Ureter (tissue), 1 donor: ENCODE measurements around the gene HOXD1. TPM values are rescaled to one million over a fixed set of nuclear protein-coding genes. Genes with fewer than 3 reads are reported as not detected.

Source experiments
- DNase-seq: peaks from one replicate; pipeline ENCODE4 v3.0.0-alpha.2; 2020; ENCODE audit warnings: low spot score
- total RNA-seq: library from RNA; stranded (reverse); gene quantifications from one replicate; pipeline ENCODE4 v1.2.4, GENCODE V29; 2023
- donor health status: DM: yes; HTN: yes; CAD: no.

The HOXD1 gene
- total RNA-seq, 1 donor from 2014 or later: 11.1 TPM

DNA sequence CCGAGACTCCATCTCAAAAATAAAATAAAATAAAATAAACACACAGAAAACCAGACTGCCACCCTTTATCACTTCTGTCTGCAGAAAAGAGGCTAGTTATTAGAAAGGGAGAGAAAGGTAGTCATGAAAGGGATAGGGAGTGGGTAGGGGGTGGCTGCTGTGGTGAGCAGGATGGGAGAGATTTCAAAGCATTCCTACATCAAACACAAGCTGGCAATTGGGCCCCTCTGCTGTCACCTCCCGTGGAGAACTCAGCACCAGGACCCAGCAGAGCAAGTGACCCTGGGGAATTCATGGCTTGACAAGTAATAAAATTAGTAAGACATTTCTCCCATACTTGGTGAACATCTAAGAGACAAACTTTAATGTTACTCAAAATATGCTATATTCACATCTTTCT is 3.7 kb upstream of the HOXD1 start:
- DNase-seq: no peak

DNA sequence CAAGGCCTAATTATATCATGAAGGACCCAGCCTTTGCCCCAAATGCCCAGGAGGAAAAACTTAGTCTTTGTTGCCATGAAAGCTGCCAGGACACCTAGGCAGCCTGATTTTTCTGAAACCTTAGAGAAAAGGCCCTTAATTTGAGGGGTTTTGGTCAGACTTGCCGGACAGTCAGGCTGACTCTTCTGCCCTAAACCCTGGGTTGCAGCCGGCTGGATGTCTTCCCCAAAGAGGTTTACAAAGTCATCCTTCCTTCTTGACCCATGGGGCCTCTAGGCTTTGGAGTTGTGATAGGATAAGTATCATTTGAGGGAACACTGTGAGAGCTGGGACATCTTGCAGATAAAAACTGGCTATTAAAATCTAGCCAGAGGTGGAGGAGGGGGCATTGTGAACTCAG is 2.4 kb upstream of the HOXD1 start:
- DNase-seq: no peak

DNA sequence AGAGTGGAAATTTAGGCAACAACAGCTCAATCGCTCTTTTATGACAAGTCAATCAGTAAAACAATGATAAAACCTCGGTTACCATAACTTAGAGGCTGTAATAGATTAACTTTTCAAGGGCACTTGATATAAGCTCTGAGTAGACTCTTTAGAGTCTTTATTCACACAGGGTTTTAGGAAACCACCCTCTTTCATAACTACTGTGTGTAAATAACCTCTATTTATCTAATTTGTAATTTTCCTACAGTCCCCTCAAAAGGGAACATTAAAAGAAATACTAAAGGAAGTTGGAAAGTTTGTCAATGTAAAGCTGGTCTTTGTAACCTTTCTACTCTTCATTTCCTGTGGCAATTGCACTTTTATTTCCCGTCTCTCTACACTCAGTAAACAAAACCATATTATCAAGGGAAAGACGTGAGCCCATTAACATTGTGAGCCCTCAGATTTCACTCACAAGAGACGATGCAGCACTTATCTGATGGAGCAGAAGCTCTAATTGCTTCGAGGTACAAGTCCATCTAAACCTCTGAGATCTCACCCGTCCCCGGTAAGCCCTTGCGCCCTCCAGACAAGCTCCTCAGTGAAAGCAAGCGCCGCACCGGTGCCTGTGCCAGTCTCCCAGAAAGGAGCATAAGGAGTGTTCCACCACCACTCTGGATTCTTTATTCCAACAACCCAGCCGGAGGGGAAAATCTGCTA is 1.1 kb upstream of the HOXD1 start:
- no peak for DNase-seq

DNA sequence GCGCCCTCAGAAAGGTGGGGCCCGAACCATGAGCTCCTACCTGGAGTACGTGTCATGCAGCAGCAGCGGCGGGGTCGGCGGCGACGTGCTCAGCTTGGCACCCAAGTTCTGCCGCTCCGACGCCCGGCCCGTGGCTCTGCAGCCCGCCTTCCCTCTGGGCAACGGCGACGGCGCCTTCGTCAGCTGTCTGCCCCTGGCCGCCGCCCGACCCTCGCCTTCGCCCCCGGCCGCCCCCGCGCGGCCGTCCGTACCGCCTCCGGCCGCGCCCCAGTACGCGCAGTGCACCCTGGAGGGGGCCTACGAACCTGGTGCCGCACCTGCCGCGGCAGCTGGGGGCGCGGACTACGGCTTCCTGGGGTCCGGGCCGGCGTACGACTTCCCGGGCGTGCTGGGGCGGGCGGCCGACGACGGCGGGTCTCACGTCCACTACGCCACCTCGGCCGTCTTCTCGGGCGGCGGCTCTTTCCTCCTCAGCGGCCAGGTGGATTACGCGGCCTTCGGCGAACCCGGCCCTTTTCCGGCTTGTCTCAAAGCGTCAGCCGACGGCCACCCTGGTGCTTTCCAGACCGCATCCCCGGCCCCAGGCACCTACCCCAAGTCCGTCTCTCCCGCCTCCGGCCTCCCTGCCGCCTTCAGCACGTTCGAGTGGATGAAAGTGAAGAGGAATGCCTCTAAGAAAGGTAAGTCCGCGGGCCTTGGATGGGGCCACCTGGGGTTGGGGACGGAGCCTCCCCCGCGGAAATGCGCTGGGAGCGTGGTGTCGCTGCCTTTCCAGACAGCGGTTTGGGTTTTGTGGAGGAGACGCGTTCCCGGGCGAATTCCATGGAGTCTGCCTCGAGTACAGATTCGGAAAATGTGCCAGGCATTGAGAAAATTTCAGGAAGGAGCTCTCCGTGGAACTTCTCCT is 559 bp downstream of the HOXD1 start:
- DNase-seq: no peak

DNA sequence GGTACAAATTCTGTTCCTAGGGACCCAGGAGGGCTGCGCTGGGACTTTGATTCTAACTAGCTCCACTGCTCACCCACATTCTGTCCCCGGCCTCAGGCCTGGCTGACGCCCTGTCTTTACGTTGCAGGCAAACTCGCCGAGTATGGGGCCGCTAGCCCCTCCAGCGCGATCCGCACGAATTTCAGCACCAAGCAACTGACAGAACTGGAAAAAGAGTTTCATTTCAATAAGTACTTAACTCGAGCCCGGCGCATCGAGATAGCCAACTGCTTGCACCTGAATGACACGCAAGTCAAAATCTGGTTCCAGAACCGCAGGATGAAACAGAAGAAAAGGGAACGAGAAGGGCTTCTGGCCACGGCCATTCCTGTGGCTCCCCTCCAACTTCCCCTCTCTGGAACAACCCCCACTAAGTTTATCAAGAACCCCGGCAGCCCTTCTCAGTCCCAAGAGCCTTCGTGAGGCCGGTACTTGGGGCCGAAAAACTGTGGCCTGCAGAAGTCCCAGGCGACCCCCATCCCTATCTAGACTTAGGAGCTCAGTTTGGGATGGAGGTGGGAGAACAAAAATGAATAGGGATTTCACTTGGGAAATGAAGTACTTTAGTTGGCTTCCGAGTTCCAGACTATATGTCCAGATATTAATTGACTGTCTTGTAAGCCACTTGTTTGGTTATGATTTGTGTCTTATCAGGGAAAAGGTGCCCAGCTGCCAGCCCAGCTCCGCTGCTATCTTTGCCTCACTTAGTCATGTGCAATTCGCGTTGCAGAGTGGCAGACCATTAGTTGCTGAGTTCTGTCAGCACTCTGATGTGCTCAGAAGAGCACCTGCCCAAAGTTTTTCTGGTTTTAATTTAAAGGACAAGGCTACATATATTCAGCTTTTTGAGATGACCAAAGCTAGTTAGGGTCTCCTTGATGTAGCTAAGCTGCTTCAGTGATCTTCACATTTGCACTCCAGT is 1.5 kb downstream of the HOXD1 start:
- DNase-seq: no peak

DNA sequence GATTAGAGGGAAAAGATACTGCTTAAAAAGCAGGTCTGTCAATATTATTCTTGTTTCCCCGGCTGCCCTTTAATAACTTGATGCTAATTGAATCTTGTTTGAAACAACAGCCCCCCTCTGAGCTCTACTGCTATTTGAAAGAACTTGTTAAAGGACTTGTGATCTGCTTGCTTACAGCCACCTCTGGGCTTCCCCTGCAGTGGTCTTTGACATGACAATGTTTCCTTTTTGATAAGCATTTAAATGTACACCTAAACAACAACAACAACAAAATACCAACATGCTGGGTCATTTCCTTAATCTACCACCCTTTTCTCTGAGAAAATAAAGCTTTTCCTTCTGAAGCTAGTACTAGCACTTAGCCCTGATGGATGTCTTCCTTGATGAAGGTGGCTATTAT is 3.9 kb downstream of the HOXD1 start:
- no peak for DNase-seq

DNA sequence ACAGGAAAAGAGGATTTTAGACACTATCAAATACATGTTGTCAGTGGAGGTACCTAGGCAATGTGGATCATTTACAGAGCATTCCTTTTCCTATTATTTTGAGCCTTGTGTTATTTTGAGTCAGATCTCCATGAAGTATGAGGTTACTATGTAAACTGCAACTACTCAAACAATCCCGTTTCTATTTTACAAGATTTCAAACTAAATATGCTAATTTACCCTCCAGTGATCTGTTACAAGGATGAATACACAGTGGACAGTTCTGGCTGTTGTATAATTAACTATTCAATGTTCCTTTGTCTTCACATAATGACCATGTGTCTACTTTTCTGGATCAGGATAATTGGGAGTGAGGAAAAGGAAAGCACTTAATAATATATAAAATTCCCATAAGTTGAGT is 4.6 kb downstream of the HOXD1 start:
- DNase-seq: no peak

DNA sequence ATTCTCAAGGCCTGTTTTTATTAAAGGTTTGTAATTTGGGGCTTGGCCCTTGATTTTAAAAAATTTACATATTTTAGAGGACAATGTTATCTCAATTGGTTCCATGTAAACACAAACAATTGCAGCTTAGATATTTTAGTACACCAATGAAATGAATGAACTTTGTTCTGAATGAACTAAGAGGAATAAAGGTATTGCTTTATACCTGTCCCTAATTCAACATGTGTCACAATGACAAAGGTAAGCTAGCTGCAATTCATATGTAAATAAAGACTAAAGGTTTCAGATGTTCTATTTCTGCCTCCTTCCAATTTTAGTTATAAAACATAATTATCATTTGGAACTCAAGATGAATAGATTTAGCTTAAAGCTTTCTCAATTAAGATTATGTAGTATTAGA is 11.4 kb downstream of the HOXD1 start:
- no peak for DNase-seq

DNA sequence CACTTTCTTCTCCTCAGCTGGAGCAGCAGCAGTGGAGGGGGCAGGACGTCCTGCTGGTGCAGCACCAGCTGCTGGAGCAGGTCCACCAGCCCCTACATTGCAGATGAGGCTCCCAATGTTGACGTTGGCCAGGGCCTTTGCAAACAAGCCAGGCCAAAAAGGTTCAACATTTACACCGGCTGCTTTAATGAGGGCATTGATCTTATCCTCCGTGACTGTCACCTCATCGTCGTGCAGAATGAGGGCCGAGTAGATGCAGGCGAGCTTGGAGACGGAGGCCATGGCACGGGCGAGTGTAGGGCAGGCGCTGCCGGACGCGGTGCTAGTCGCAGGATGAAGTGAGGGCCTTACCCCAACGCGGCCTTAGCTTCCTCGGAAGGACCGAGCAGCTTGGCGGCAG is 12.5 kb downstream of the HOXD1 start:
- no peak for DNase-seq

DNA sequence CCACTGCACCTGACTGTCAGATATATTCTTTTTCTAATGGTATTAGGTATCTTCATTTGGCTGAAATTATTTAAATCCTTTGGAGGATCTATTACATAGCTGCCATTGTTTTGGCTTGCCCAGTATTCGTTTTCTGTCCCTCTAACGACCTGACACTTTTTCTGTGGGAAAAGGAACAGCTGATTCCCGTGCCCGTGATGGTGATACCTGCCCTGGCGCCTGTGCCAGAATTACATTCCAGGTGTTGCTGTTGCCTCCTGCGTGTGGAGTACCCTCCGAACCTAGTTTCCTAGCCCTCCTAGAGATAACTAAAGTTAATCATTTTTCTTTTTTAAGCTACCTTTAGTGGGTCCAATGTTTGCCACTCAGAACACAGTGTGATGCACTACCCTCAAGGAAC is 14.0 kb downstream of the HOXD1 start:
- DNase-seq: no peak

DNA sequence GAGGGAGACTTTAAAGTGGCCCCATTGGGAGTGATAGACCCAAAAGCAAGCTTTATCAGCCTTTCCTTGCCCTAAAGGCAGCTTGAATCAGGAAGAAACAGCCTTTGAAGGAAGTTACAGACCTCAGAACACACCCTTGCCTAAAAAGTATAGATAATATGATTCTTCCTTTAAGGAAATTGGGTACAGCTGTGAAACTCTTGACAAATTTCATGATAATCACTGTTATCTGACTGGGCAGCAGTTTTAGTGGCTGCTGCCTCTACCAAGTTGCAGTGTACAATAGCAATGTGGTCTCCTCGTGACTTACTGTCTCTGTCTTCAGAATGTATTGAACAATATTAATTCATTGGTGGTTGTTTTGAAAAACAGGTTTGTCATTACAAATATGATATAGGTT is 16.7 kb downstream of the HOXD1 start:
- no peak for DNase-seq

DNA sequence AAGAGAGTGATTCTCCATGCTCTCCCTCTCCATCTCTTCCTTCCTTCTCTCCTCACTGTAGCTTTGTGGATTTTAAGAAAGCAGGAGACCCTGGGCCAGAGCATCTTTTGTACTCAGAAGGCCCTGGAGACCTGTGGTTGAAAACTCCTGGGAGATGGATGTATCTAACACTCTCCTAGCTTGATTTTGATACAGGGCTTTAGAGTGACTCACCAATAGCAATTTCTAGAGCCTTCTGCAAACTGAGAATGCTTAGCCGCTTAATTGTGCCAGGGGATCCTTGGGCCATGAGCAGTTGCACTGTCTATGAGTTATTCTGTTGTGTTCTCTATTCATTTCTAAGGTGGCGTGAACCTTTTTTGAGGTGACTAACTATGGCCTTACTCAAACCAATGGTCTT is 17.7 kb downstream of the HOXD1 start:
- no peak for DNase-seq

DNA sequence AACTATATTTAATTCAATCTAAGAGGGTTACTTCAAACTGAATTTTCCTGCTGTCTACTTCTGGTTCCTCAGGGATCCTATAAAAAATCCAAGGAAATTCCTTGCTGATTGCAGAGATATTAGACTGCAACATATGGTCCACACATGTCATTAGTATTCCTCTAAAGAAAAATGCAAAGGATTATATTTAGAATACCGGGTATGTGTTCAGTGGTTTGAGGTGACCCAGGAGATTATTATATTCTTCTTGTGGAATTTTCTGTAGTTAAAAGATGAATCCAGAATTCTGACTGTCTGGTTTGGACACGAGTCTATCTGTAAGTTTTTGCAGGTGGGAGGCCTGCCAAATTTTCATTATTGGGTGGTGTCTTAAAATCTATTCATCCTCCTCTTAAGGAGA is 18.2 kb downstream of the HOXD1 start:
- DNase-seq: no peak

DNA sequence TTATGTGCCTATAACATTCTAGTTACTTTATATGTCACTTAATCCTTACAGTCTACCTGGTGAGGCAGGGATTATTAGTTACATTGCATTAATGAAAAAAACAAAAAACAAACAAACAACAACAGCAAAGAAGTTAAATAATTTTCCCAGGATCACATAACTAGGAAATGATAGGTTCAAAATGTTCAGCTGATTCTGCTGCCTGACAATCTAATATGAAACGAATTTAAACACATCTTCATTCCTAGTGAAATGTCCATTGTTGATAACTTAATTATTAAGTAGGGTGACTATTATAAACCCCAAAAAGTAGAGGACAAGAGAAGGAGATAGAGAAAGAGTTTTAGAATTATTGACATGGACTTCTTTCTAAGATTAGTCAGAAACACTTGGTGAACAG is 22.6 kb downstream of the HOXD1 start:
- no peak for DNase-seq

DNA sequence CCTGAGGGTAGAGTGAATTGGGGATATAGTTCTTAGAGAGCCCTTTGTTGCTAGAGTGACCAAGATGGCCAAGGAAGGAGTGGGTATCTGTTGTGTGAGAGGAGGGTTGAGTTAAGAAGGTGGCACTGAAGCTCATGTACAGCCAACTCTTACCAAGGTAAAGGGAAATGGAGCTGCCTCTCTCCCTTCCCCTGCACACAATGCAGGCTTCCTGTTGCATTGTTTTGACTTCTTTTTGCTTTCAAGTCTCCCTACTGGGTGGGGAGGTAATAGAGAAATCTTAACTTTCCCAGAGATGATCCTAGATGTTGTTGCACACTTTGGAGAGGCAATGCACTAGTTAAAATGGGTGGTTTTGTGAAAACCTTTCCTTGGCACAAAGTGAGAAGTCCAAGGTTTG is 23.8 kb downstream of the HOXD1 start:
- DNase-seq: no peak

DNA sequence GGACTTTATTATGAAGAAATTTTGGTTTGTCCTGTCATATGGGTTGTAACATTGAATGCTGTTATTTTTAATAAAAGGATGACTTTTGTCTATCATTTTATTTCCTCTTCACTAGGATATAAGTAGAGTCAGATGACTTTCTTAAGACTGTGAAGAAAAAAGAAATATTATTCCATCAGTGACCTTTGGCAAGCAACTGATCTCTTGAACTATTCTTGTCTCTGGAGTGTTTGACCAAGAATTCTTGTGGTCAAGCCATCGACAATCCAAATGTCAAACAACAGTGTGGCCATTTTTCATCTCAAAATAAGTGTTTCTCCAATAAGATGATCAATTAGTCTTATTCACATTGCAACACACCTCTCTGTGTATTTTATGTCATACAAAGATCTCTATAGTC is 24.9 kb downstream of the HOXD1 start:
- DNase-seq: no peak

DNA sequence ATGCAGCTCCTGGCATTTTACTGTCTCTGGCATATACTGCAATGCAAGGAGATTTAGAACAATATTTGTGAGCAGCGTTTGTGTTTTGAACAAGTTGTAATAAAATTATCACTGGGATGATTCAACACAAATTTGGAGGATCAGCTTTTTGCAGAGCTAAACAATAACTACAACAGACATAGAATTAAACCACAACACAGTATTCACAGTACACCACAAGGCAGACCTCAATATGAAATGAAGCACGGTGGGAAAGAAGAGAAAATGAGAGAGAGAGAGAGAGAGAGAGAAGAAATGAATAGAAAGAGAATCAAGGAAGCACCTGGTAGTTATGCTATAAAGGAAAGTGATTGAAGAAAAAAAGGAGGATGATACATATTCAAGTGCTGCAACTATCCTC is 39.4 kb downstream of the HOXD1 start:
- no peak for DNase-seq

DNA sequence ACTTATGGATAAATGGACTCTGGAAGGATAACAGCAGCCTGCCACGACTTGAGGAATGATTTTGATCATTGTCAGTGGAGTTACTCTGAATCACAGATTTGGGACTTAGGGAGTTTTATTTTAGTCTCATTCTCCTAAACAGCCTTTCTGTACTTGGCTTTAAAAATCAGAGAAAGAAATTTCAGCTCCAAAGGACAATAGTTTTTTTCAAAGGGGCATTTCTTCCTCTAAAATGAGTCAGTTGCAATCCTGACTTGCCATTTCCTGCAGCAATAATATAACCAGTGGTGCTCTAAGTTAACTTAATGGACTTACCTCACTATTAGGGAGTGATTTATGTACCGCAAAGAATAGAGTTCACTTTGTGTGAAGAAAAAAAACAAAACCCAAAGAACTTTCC is 45.7 kb downstream of the HOXD1 start:
- no peak for DNase-seq

DNA sequence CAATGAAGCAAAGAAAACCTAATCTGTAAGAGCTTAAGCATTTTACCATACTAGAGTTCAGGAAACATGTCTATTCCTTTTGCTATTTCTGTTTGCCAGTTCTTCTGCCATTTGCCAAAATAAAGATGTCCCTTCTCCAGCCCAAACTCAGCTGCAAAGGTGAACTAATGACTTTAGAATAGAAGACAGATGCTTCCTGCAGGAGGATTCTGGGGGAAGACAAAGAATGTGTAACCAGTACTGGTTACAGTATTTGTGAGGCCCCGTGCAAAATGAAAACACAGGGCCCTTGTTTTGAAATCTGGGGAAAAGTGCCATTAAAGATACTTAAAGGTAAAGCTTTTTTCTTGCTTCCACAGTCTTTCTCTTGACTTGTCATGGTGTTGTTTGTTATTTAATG is 46.5 kb downstream of the HOXD1 start:
- DNase-seq: no peak

DNA sequence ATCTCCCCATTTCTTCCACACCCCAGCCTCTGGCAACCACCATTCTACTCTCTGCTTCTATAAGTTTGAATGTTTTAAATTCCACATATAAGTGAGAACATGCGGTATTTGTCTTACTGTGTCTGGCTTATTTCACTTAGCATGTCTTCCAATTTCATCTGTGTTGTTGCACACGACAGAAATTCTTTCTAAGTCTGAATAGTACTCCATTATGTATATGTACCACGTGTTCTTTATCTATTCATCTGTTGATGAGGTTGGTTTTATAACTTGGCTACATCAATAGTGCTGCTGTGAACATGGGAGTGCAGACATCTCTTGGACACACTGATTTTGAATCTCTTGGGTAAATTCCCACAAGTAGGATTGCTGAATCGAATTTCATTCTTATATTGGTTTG is 49.0 kb downstream of the HOXD1 start:
- DNase-seq: no peak

DNA sequence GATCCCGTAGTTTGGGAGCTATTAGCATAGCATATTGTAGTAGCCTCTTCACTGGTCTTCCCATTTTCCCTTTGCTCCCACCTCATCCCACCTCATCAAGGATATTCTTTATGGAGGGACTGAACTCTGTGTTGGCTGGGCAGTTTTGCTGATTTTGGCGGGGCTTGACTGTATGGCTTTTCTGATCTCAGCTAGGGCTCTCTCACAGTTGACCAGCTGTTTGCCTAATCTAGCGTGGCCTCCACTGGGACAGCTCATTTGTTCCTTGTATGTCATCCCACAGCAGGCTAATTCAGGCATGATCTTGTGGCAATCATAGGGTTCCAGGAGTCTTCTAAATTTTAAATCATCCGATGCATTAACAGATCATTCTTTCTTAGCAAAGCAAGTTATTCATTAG is 50.6 kb downstream of the HOXD1 start:
- DNase-seq: no peak

DNA sequence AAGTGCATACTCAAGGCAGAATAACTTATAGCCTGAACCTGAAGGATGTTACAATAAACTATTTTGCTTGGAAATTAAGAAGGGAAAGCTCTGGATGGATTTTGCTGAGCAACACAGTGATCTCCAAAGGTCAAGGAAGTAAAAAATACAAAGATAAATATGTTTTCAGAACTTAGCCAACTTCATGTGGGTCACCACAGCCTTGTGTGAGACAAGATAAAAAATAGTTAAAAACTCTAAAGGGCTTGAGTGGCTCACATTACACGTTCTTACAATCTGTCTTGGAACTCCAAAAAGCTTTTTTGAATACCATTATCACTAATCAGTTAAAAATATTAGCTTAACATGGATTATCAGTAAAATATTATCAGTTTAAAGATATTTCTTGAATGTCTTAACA is 51.8 kb downstream of the HOXD1 start:
- DNase-seq: no peak
